ENCODE data around the gene GUCY2F.

DNA sequence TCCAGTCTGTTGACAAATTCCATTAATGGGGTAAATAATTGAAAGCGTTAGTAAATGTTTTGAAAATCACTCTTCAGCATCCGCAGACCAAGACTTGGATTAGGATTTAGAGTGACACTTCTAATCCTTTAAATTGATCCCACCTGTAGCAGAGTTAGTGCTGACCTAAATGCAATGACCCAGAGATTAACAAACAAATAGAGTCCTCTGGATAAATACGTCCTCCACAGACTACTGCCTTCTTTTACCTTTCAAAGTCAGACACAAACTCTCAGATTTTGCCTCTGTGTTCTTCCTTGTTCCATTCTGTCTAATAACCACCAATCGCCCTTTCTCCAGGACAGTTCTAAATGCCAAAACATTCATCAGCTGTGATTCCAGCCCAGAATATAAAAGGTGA, at the start of gene GUCY2F:
- TF ChIP-seq CTCF (IDR thresholded peaks at IDR 0.05) (no peak), ZFX (IDR thresholded peaks at IDR 0.05; ENCODE audit: borderline replicate concordance) (no peak)

Measured in 22Rv1 (cell line).